NK-92 (cell line): ENCODE results near the gene ZNF423.

Source experiments
- DNase-seq: peaks from one replicate; lab custom pipeline; 2025; ENCODE audit not compliant: unreplicated experiment; lab: John Stamatoyannopoulos, UW

ZNF423 gene

DNA sequence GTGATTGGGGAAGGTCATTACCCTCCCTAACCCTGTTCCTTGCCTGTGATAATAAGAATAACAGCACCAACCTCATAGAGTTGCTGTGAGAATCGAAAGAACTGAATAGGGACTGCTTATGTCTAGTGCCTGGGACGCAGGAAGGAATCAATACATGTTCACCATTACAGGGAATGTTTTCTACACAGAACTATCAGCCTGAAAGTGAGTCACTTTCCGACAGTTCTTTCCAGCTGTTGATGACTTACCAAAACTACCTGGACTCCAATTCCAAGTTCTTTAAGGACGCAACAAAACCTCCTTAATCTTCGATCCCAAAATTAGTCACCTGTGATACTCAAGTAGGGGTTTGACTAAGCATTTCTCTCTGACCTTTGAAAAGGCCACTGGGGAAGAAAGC, 29.4 kb downstream of the ZNF423 start:
- no peak for DNase-seq

DNA sequence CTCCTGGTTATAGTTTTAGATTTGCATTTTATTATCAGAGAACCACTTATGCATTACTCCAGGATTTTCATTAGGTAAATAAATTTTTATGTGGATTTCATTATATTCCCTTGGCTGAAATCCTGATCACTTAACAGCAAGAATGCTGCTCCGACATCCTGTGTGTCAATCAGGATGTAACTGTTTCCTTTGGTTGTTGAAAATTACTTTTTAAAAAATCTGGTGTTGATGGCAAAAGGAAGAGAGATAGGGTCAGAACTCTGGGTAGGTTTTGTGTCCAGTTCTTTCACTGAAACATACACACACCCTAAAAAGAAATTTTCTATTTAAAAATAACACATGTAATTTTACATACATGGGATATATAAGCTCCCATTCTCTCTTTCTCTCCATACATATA, 30.9 kb downstream of the ZNF423 start:
- no peak for DNase-seq

DNA sequence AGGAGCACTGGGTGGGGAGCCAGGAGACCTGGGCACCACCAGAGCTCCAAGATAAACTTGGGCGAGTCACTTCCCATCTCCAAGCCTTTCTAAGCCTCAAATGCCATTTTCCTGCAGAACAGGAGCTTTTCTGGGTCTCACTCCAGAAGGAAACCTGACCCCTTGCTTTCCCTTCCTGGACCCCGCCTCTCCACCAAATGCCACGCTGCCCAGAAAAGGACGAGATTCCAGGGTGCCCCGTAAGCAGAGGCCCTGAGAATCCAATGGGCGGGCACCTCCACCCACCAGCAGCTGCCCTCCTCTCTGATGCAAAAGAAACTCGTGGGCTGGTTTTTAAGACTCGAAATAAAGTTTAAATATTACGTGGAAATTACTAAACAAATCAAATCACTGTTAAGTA, 31.3 kb downstream of the ZNF423 start:
- no peak for DNase-seq

DNA sequence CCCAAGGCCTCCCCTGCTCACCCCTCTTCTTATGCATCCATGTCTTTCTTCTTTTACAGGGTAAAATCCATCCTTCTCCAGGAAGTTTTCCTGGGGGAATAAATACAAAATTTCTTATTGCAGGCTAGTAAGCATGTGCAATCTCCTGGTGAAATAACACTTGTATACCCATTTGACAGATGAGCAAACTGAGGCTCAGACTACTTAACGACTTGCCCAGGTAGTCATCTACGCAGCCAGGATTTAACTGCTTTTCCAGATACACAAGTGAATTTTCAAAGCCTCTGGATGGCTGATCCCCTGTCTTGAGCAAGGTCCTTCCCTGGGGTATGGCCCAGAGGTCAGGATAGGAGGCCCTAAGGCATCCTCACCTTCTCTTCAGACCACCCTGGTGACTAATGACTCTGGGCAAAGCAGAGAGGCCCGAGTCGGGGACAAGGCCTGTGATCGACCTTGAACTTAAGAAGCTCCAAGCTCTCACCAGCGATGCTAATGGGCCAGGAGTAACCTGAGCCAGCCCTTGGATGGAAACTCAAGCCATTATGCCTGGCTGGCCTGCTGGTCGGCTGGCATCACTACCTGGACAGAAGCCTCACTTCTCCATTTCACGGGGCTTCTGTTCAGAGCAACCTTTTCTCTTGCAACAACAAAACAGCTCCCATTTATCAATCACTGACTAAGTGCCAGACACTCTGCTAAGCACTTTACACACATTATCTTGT, 33.1 kb downstream of the ZNF423 start:
- no peak for DNase-seq

DNA sequence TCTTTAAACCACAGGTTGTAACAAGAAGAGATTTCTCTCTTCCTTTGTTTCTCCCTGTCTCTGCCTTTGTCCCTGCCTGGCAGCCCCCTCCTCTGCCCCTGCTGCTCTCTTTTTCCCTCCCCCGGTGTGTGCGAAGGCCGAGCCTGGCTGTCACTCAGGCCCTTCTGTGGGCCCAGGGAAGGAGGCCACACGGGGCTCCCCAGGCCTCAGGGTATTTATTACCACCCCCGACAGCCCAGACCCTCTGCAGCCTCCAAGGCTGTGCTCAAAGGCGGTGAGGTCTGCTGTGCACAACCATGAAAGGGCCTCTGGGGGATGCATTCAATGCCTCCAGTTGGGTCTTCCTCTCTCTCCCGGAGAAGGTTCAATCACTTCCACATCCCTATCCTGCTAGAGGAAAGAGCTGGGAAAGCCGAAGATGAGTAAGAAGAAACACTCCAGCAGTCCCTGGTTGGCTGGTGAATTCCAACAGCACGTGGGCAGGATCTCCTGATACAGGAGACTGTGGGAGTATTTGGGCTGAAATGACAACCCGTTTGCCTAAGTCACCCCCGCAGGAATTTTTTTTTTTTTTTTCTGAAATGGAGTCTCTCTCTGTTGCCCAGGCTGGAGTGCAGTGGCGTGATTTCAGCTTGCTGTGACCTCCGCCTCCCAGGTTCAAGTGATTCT, 34.2 kb downstream of the ZNF423 start:
- no peak for DNase-seq

DNA sequence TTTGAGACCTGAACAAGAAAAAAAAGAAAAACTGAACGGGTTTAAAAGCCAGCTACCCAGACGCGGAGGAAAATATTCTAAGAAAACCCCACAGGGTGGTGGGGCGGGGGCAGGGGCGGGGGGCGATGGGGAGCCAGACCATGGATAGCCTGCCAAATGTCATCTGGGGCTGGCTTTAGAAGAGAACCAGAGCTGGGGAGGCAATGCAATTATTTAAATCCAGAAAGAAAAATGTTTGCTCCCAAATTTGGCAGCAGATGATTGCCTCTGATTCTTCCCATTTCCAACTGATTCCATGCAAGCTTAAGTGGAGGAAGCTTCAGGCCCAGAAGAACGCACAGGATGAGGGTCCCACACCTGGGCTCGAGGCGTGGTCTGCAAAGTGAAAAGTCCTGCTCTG, 34.8 kb downstream of the ZNF423 start:
- DNase-seq, result no peak

DNA sequence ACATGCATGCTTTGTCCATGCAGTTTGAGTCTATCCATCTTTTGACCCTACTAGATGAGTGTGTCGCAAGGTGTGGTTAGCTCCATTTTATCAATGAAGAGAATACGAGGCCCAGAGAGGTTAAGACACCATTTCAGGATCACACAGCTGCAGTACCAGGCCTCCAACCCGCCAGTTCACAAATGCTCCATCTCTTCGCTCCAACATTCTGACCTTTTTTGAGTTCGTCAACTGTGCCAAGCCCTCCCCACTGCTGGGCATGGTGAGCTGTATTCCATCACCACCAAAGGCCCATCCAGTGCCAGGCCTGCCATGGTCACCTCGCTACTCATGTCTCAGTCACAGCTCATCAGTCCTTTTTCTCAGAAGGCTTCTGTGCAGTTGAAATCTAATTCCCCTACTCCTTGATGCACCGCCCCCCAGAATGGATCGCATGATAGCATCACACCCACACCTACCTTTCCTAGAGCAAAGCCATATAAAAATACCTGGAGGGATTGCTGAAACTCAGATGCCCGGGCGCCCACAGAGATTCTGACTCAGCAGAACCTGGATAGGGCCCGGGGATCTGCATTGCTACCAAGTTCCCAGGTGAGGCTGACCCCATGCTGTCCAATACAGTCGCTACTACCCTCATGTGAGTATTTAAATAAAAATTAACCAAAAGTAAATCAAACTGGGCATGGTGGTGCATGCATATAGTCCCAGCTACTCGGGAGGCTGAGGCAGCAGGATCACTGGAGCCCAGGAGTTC, 38.0 kb downstream of the ZNF423 start:
- DNase-seq, result no peak

DNA sequence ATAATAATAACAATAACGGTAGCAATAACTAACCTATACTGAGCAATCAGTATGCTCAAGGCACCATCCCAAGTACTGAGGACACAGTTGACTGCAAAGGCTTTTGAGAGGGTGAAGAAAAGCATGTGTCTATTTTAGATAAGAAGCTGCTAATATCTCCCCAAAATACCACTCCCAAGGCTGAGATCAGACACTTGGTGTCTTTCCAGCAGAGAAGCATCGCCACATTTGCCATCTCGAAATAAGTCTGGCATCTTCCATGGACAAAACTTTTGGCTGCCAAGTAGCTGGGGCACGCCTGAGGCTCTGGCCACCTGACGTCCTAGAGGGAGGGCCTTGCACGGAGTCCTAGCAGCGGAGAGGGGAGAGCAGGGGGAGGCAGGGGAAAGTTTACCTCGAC, 39.0 kb downstream of the ZNF423 start:
- no peak for DNase-seq

DNA sequence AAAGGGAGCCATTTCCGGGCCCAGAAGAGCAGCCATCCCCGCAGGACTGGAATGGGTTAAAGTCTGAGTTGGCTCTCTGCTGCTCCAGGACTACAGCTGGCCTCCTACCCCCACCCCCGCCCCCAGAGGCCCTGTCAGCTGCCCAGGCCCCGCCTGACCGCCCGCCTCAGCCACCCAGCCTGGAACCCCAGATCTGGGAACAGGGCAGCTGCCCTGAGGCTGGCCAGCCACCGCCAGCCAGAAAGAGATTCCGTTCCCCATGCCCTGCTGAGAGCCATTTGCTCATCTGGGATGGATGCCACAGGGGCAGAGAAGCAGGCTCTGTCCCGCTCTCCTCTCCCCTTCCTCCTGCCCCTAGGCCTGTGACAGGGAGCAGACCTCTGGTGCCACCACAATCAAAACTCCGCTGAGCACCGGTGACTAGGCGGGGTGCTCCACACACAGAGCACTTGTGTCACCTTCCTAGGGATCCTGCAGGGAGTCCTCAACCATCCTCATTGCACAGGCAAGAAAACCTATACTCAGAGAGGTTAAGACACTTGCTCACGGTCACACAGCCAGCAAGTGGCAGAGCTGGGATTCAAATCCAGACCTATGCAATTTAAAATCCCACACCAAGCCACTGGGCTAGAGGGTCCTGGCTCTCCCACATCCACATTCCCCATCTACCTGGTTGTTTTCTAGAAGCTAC, 44.1 kb downstream of the ZNF423 start:
- DNase-seq, result no peak

DNA sequence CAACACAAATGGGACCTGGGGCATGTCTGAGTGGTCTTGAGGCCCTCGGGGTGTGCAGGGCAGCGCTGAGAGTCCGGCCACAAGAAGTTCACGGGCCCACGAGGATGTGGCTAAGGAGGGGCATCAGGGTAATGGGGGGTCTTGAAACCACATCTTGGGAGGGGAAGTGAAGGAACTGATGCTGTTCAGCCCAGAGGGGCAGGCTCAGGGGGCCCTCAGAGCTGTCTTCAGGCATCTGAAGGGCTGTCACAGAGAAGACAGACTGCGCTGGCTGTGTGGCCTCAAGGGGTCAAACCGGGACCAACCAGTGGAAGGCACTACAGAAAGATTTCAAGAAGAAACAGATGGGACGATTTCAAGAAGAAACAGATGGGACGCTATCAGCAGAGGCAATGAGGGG, 45.1 kb downstream of the ZNF423 start:
- DNase-seq, result no peak

DNA sequence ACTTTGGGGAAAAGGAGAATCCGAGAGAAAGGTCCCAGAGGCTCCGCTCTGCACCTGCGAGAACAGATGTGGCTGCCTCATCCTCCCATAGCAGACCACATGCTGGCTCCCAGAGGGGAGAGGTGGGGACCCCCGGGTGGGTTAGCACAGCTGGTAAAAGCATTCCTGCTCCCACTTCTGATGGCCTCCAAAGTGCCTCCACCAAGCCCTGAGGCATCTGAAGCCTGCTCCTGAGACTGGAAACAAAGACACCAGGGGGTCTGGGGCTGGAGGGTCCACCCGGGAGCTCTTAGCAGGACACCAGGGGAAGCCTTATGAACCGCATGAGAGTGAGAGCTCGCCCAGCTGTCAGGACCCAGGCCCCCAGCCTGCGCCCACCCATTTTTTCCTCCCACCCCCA, 46.4 kb downstream of the ZNF423 start:
- no peak for DNase-seq

DNA sequence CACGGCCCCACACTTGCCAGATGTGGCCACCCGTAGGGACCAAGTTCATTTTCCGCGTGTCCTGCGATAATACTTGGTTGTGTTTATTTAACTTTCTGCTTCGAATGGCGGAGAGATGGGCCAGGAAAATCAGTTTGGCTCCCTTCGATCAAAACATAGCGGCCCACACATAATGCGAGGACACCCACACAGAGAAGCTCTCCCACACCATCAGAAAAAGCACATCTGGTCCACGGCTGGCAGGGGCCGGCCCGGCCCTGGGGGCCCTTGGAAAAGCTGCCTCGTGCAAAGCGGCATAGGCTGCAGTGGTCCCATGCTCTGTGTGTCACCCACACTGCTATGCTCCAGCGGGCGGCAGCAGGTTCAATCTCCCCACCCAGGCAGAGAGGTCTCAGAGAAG, 46.9 kb downstream of the ZNF423 start:
- DNase-seq, result no peak

DNA sequence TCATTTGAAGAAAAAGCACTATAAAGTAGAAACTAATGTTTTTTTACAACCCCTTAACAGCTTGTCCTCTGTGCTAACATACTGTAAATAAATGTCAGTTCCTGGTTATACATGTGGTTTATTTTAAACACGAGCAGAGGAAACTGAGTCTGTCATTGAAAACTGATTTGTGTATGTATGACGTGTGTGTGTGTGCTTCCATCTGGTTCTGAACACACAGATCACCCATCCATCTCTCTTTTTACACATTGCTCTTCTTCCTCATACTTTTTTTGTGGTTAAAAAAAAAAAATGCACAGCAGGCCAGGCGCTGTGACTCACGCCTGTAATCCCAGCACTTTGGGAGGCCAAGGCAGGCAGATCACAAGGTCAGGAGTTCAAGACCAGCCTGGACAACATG, 49.5 kb downstream of the ZNF423 start:
- DNase-seq, result no peak

DNA sequence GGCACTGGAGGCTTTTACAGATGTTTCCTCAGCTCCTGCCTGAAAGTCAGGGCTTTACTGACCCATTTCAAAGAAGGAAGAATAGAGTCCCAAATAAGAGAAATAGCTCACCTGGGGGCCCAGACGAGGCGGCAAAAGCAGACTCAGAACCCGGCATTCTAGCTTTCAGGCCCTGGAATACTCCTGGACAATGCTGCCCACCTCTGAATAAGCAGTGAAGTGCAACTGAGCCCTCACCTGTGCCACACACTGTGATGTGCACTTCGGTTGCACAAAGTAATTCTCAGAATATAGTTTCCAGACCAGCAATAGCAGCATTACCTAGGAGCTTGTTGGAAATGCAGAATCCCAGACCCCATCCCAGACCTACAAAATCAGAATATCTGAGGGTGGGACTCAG, 54.6 kb downstream of the ZNF423 start:
- DNase-seq, result no peak

DNA sequence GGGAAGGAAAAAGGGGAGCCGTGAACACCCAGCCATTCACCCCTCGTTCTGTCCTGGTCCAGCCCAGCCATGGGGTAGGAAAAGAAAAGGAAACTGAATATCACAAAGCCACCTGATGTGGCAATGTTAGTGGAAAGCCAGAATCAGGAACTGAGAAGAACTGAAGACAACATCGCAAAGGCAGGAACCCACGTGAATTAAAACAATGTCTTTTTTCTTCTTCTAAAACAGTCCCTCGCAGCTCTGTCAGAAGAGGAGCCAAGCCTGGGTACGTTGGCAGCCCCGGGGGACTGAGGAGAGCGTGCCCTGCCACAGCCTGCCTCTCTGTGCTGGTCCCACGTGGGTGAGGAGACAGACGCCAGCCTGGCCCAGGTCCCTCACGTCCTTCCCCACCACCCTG, 55.0 kb downstream of the ZNF423 start:
- DNase-seq, result no peak

DNA sequence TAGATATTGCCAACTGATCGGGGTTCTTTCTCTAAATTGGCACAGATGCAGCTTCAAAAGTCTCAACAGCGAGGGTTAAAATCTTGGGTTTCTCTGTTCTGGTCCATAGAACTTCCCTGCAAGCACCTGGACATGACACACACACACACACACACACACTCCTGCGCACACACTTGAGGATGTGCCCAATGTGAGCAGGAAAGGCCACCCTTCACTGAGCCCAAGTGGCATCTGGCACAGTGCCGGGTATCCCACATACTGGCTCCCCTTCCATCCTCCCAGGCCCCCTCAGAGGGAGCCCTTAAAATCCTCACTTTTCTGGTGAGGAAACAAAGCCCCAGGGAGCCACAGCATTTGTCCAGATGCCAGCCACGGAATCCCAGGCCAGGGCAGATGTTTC, 55.5 kb downstream of the ZNF423 start:
- DNase-seq, result no peak

DNA sequence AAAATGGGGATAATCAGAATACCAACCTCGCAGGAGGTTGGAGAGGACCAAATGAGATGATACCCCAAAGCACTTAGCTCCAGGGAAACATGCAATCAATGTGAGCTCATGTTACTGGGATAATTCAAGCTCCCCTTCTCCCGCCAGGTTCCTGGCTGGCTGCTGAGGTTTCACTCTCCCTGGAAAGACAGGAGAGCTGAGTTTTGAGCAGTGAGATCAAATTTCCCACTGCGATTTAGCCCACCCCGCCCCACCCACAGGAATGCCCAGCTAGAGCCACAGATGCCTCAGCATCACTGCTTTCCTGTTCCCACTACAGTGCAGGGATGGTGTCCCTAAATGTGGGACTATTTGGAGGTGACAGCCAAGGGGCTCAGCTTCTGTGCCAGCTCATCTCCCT, 56.7 kb downstream of the ZNF423 start:
- DNase-seq, result no peak

DNA sequence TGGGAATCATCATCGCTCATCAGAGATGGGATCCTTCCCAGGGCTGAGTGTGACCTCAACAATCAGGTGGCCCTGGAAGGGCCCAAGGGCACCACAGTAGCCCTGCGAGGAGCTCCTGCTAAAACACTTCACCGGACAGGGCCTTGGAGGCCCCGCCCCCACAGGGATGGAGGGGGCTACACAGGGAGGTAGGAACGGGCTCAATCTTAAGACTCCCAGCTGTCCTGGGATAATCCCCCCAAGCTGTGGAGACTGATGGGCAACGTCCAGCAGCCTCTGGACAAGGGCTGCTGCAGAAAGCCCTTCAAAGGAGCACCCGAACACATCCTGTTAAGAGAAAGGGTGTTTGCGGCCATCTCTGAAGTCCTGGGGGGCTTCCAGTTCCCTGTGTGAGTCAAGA, 60.4 kb downstream of the ZNF423 start:
- DNase-seq, result no peak

DNA sequence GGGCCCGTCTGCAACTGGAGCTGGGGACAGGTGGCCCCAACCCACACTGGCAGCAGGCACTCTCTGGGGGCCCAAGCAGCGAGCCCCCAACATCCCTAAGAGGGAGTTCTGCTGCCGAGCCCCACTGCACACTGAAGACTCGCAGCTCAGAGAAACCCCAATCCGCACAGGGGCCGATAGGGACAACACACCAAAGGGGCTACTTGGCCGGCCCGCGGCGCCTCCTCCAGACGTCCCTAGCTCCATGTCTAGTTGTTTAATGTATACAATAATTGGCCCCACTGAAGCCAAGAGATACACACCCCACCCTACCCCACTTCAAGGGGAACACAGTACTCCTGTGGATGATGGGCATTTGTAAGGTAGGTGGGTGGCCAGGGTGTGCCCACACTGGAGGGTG, 62.7 kb downstream of the ZNF423 start:
- no peak for DNase-seq

DNA sequence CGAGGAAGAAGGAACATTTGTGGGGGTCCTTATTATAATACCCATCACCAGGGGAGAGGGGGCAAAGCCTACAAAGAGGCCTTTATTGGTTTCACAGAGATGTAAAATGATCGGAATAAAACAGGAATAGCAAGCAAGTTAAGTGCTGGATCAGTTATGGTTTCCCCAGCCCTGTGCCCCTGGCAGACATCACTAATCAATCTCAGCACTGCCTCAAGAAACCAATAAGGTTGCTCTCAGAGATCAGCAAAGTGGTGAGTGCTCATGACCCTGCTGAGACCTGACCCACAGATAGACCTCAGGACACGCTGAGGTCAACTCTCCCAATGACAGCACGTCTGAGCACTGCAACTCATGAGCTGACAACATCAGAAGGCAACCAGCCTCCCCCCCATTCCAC, 66.3 kb downstream of the ZNF423 start:
- DNase-seq, result no peak

DNA sequence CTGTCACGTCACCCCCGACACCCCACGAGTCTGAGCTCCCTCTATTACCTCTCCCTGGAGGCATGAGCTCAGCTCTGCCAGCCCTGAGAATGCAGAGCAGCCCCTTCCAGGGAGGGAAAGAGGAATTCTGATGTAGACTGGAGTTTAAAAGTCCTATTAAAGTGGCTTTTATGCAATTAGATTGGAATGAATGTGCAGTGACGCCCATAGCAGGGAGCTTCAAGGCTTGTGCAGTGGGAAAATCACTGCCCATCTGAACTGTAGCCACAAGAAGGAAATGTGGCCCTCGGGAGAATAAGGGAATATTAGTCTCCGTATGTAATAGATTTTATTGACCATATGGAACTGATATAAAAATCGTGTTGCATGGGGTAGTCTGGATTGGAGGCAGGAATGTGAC, 66.9 kb downstream of the ZNF423 start:
- DNase-seq, result no peak

DNA sequence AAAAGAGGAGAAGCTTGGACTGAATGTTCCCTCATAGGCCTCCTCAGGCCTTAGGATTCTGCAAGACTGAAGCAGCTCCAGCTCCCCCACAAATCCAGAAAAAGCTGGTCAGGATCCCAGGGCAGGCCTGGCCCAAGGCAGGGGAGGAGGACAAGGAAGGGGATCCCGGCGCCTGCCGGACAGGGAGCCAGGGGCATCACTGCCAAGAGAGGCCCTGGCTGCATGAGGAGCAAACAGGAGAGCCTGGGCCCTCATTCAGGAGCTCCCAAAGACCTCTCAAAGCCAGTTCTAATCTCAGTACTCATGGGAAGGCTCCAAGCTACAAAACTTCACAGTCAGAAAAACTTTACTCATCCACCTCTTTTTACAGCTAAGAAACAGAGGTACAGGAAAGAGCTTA, 67.3 kb downstream of the ZNF423 start:
- DNase-seq, result no peak
